Measurements from ENCODE around the gene MRPL32. TPM values are rescaled to one million over a fixed set of nuclear protein-coding genes. Genes with fewer than 3 reads are reported as not detected.

MRPL32 gene
- total RNA-seq, 4 donors from 2014 or later, result 48.9 to 61.4 (median 55.8) TPM

DNA sequence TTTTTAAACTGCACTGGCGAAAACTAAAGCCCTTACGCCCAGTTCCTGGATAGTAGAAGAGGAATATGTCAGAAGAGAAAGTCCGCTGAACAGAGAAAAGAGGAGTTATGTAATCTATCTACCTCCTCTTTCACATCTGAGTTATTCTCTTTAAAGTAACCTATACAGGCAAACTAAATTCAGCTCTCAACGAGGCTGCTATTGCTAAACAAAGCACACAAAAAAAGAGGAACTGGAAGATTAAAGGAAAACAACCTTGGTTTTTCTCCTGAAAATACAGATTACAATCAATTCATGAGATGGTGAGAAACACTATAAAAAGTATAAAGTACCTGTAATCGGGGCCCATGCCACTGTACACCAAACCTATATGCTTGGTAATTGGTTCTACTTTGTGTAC is 6.0 kb upstream of the MRPL32 start:
- Histone ChIP-seq H3K9me3 (no peaks in the 10 kb centered on the region), H3K4me3 (no peak overlapping the region), H3K27ac (no peak overlapping the region), H3K36me3 (peaks cover 0 to 65% (median 23%) of the 10 kb centered on the region in 3 donors), H3K4me1 (peaks cover 9 to 62% (median 28%) of the 10 kb centered on the region in 3 donors), H3K27me3 (no peaks in the 10 kb centered on the region)
- no peak for DNase-seq
- intact Hi-C loops (cut with DNase I), result no loop called here
- TF ChIP-seq POLR2A (IDR thresholded peaks at IDR 0.05), result no peak
- TF ChIP-seq, protein P1, sequence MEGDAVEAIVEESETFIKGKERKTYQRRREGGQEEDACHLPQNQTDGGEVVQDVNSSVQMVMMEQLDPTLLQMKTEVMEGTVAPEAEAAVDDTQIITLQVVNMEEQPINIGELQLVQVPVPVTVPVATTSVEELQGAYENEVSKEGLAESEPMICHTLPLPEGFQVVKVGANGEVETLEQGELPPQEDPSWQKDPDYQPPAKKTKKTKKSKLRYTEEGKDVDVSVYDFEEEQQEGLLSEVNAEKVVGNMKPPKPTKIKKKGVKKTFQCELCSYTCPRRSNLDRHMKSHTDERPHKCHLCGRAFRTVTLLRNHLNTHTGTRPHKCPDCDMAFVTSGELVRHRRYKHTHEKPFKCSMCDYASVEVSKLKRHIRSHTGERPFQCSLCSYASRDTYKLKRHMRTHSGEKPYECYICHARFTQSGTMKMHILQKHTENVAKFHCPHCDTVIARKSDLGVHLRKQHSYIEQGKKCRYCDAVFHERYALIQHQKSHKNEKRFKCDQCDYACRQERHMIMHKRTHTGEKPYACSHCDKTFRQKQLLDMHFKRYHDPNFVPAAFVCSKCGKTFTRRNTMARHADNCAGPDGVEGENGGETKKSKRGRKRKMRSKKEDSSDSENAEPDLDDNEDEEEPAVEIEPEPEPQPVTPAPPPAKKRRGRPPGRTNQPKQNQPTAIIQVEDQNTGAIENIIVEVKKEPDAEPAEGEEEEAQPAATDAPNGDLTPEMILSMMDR (IDR thresholded peaks at IDR 0.05), result no peak
- WGBS, 2 donors, result 58 to 69% methylated on average over 5 of the region's 5 CpGs

GRCh38 chr7:42928754-42929153 is 3.4 kb upstream of the MRPL32 start:
- Histone ChIP-seq H3K27me3 (no peaks in the 10 kb centered on the region), H3K4me1 (peaks cover 15 to 73% (median 35%) of the 10 kb centered on the region in 3 donors), H3K4me3 (no peak overlapping the region), H3K27ac (no peak overlapping the region), H3K9me3 (no peaks in the 10 kb centered on the region), H3K36me3 (peaks cover 0 to 40% (median 8%) of the 10 kb centered on the region in 3 donors)
- intact Hi-C loops (cut with DNase I), result no loop called here
- no peak for DNase-seq
- WGBS, 2 donors, result 53 to 55% methylated on average over 3 of the region's 3 CpGs
- TF ChIP-seq, protein P1 (IDR thresholded peaks at IDR 0.05), result no peak
- no peak for TF ChIP-seq POLR2A (IDR thresholded peaks at IDR 0.05)

DNA sequence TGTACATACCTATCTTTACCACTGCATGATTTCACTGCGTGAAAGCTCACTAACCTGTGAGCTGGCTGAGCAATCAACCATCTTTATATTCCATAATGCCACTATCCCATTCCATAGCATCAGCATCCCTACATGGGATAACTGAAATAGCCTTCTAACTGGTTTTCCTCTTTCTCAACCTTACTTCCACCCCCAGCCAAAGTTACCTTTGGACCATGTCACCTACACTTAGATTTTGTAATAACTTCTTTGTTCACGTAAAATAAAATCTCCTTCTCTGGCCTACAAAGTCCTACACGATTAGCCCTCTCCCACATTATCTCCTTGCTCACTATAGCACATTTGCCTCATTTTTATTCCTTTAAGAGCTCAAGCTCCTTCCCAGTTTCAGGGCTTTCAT is 2.7 kb upstream of the MRPL32 start:
- intact Hi-C loops (cut with DNase I), result no loop called here
- WGBS, 2 donors, result 52 to 60% methylated on average over 3 of the region's 3 CpGs
- Histone ChIP-seq H3K4me1 (peaks cover 15 to 78% (median 41%) of the 10 kb centered on the region in 3 donors), H3K27me3 (no peaks in the 10 kb centered on the region), H3K27ac (no peak overlapping the region), H3K4me3 (no peak overlapping the region), H3K36me3 (peaks cover 0 to 33% (median 4%) of the 10 kb centered on the region in 3 donors), H3K9me3 (no peaks in the 10 kb centered on the region)
- no peak for DNase-seq
- TF ChIP-seq, protein P1 (IDR thresholded peaks at IDR 0.05), result no peak
- TF ChIP-seq POLR2A (IDR thresholded peaks at IDR 0.05), result no peak

DNA sequence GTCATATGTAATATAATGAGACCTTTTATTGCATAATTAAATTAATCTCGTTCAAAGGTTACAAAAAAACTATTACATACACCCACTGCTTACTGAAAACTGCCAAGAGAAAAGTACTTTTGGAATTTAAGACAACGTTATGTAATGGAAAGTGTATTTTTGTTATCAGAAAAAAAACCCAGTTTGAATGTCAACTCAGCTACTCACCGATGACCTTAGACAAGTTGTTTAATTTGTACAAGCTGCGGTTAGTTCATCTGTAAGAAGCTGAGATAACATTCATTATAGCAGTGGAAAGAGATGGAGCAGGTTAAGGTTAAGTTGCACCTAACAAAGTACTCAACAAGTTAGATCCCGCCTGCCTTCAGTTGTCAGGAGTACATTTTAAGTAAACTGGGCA is 1.3 kb upstream of the MRPL32 start:
- Histone ChIP-seq H3K27ac (peak overlapping the region in 2 of 4 donors; percentile 89 to 96), H3K4me3 (peak overlapping the region; percentile 61 to 95 (median 88)), H3K27me3 (no peaks in the 10 kb centered on the region), H3K4me1 (peaks cover 15 to 70% (median 41%) of the 10 kb centered on the region in 3 donors), H3K9me3 (no peaks in the 10 kb centered on the region), H3K36me3 (peaks cover 0 to 30% (median 8%) of the 10 kb centered on the region in 3 donors)
- DNase-seq, result no peak
- intact Hi-C loops (cut with DNase I), result no loop called here
- TF ChIP-seq, protein P1 (IDR thresholded peaks at IDR 0.05), result no peak
- TF ChIP-seq POLR2A (IDR thresholded peaks at IDR 0.05), result no peak
- WGBS, 2 donors, result 6% methylated on average over 5 of the region's 5 CpGs

DNA sequence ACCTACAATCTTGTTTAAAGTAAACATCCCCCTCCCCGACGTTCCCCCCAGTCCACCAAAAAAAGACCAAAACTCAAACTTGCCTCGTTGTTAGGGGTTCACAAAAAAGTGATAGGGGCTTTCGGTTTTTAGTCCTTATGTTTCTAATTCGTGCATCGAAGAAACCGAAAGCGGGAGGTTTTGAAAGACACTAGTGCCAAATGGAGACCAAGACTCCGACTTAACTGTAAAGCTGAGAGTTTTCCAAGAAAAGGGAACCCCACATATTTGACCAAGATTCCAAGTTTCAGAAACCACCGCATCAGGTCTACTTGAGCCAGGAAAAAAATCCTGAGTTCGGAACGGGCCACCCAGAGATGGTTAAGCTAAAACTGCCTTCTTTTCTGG is 736 bp upstream of the MRPL32 start:
- Histone ChIP-seq H3K36me3 (peaks cover 0 to 30% (median 9%) of the 10 kb centered on the region in 3 donors), H3K9me3 (no peaks in the 10 kb centered on the region), H3K4me3 (peak overlapping the region; percentile 61 to 95 (median 88)), H3K27ac (peak overlapping the region; percentile 86 to 96 (median 90)), H3K27me3 (no peaks in the 10 kb centered on the region), H3K4me1 (peaks cover 15 to 64% (median 41%) of the 10 kb centered on the region in 3 donors)
- intact Hi-C loops (cut with DNase I), result no loop called here
- TF ChIP-seq POLR2A (IDR thresholded peaks at IDR 0.05), result no peak
- TF ChIP-seq, protein P1 (IDR thresholded peaks at IDR 0.05), result no peak
- WGBS, 2 donors, result 0 to 1% methylated on average over 9 to 11 of the region's 12 CpGs
- no peak for DNase-seq

All from esophagus squamous epithelium (tissue), 5 donors.